OCI-LY1 (cell line): Measurements from ENCODE around the gene ST7.

Experiments
- CTCF ChIP-seq: fragments of 200-600 bp; sonication (generic), shearing (Covaris generic); IDR thresholded peaks from 2 replicates; pipeline ENCODE4 v1.5.1; 2017; ENCODE audit warnings: mild to moderate bottlenecking, antibody characterized with exemption, low read length, moderate library complexity, mixed read lengths
- EZH2 ChIP-seq: fragments of 200-600 bp; sonication (generic), shearing (Covaris generic); IDR thresholded peaks from 2 replicates; pipeline ENCODE4 v1.8.0; 2017; ENCODE audit warnings: borderline replicate concordance, mixed run types, mild to moderate bottlenecking, antibody characterized with exemption, low read length, moderate library complexity, mixed read lengths

- no peak for TF ChIP-seq CTCF
- TF ChIP-seq EZH2, result no peak
Observed at GRCh38 chr7:117219485-117219884, 266.2 kb downstream of the ST7 start.
